IMR-90 (cell line): ENCODE data around the gene MSI2. TPM values are rescaled to one million over a fixed set of nuclear protein-coding genes. Genes with fewer than 3 reads are reported as not detected.

Experiments
- ATAC-seq: fragments of 200-7000 bp; cut with Tn5 transposase; 2 replicates; pipeline ENCODE4 v1.9.1; 2020; ENCODE audit warnings: low read depth, mild to moderate bottlenecking, moderate library complexity
- BruUV-seq: library from RNA; stranded (reverse); fragments of 400-500 nt; replicated peaks from 2 replicates; lab custom pipeline; 2021; lab: Mats Ljungman, UMichigan
- CTCF ChIA-PET: fragments of 300-600 bp; formaldehyde crosslinking; extraction: SDS; loops from one replicate; lab custom pipeline; 2021; ENCODE audit warnings: antibody characterized with exemption; lab: Yijun Ruan, JAX
- POLR2A ChIA-PET: fragments of 300-600 bp; sonication (Branson Sonifier 250); formaldehyde crosslinking; loops from one replicate; lab custom pipeline; 2022; ENCODE audit warnings: antibody characterized with exemption; ENCODE audit not compliant: unreplicated experiment; lab: Charles Lee
- DNase-seq: peaks from one replicate; pipeline ENCODE4 v3.0.0; 2013
- H2AFZ ChIP-seq: replicated peaks from 2 replicates; pipeline ENCODE3; 2013; ENCODE audit warnings: low read length, mild to moderate bottlenecking; ENCODE audit not compliant: poor library complexity
- H2AK5ac ChIP-seq: 2 replicates; pipeline ENCODE4 v1.6.1; 2013; ENCODE audit warnings: low read depth, low read length, inconsistent platforms
- H2AK9ac ChIP-seq: replicated peaks from 2 replicates; pipeline ENCODE3; 2013; ENCODE audit warnings: mild to moderate bottlenecking, low read depth, low read length, moderate library complexity; ENCODE audit not compliant: poor library complexity
- H2BK120ac ChIP-seq: 2 replicates; pipeline ENCODE4 v1.6.1; 2013; ENCODE audit warnings: low read depth, low read length, inconsistent platforms
- H2BK15ac ChIP-seq: 3 replicates; pipeline ENCODE4 v1.6.1; 2013; ENCODE audit warnings: low read depth, low read length, inconsistent platforms
- H2BK20ac ChIP-seq: 2 replicates; pipeline ENCODE4 v1.6.1; 2013; ENCODE audit warnings: low read depth, mild to moderate bottlenecking, inconsistent platforms, low read length, moderate library complexity
- H2BK5ac ChIP-seq: 2 replicates; pipeline ENCODE4 v1.6.1; 2013; ENCODE audit warnings: mild to moderate bottlenecking, low read depth, low read length, inconsistent platforms; ENCODE audit not compliant: poor library complexity, severe bottlenecking
- H3K14ac ChIP-seq: replicated peaks from 2 replicates; pipeline ENCODE4 v1.6.1; 2013; ENCODE audit warnings: low read depth, low read length, inconsistent platforms
- H3K18ac ChIP-seq: 2 replicates; pipeline ENCODE4 v1.6.1; 2013; ENCODE audit warnings: low read depth, low read length, control low read depth
- H3K23ac ChIP-seq: 2 replicates; pipeline ENCODE4 v1.6.1; 2013; ENCODE audit warnings: low read depth, low read length, inconsistent platforms
- H3K27ac ChIP-seq: 2 replicates; pipeline ENCODE4 v1.5.1; 2013; ENCODE audit warnings: mild to moderate bottlenecking, control low read depth, low read length; ENCODE audit not compliant: insufficient read depth
- H3K27me3 ChIP-seq: 2 replicates; pipeline ENCODE4 v1.6.1; 2013; ENCODE audit warnings: low read length; ENCODE audit not compliant: control insufficient read depth, insufficient read depth
- H3K36me3 ChIP-seq: 2 replicates; pipeline ENCODE4 v1.6.1; 2013; ENCODE audit warnings: low read length, mixed read lengths; ENCODE audit not compliant: control insufficient read depth, insufficient read depth
- H3K4ac ChIP-seq: 2 replicates; pipeline ENCODE4 v1.6.1; 2013; ENCODE audit warnings: low read depth, low read length, inconsistent platforms
- H3K4me1 ChIP-seq: 2 replicates; pipeline ENCODE4 v1.6.1; 2013; ENCODE audit warnings: low read length, mixed read lengths; ENCODE audit not compliant: control insufficient read depth, insufficient read depth
- H3K4me2 ChIP-seq: 2 replicates; pipeline ENCODE4 v1.6.1; 2013; ENCODE audit warnings: low read depth, mild to moderate bottlenecking, control low read depth, low read length, moderate library complexity
- H3K4me3 ChIP-seq: 2 replicates; pipeline ENCODE4 v1.5.1; 2013; ENCODE audit warnings: low read depth, mild to moderate bottlenecking, control low read depth, low read length, moderate library complexity; ENCODE audit not compliant: insufficient read depth
- H3K56ac ChIP-seq: 2 replicates; pipeline ENCODE4 v1.6.1; 2013; ENCODE audit warnings: low read length, inconsistent platforms; ENCODE audit not compliant: insufficient read depth; ENCODE audit errors: extremely low read depth
- H3K79me1 ChIP-seq, 2 experiments: 2 replicates each; pipeline ENCODE4 v1.6.1; 2013; ENCODE audit warnings: low read length in 2 of 2, inconsistent platforms in 1 of 2, low read depth in 1 of 2
- H3K9ac ChIP-seq: 2 replicates; pipeline ENCODE4 v1.6.1; 2013; ENCODE audit warnings: low read depth, low read length, control low read depth
- H3K9me1 ChIP-seq: 2 replicates; pipeline ENCODE4 v1.6.1; 2013; ENCODE audit warnings: low read length, inconsistent platforms; ENCODE audit not compliant: insufficient read depth
- H3K9me3 ChIP-seq: 2 replicates; pipeline ENCODE4 v1.6.1; 2013; ENCODE audit warnings: low read length; ENCODE audit not compliant: control insufficient read depth, insufficient read depth
- H4K20me1 ChIP-seq: 2 replicates; pipeline ENCODE4 v1.6.1; 2013; ENCODE audit warnings: low read length, inconsistent platforms; ENCODE audit not compliant: insufficient read depth
- H4K5ac ChIP-seq: 2 replicates; pipeline ENCODE4 v1.6.1; 2013; ENCODE audit warnings: mild to moderate bottlenecking, low read depth, low read length, control low read depth
- H4K8ac ChIP-seq, 2 experiments: 2 replicates each; pipeline ENCODE4 v1.6.1; 2013; ENCODE audit warnings: low read depth in 2 of 2, low read length in 2 of 2, control low read depth in 1 of 2, inconsistent platforms in 1 of 2
- H4K91ac ChIP-seq: 2 replicates; pipeline ENCODE4 v1.6.1; 2013; ENCODE audit warnings: low read depth, low read length, inconsistent platforms; ENCODE audit not compliant: insufficient read depth
- NFE2L2 ChIP-seq: fragments of 150-350 bp; IDR thresholded peaks from 2 replicates; pipeline ENCODE4 v1.6.1; 2016; ENCODE audit warnings: low read depth, mild to moderate bottlenecking, low read length
- RAD21 ChIP-seq: IDR thresholded peaks from 2 replicates; pipeline ENCODE4 v1.6.1; 2012; ENCODE audit warnings: low read length, improper control_type of control experiment
- WGBS, 2 experiments: methylation state at CpG; one replicate each; pipeline versions ENCODE4 v1.1.5 to v1.1.7; 2013; ENCODE audit warnings: missing lambda C conversion rate in 2 of 2; ENCODE audit not compliant: insufficient read length in 1 of 2; ENCODE audit errors: extremely low coverage in 2 of 2; 5-methylcytosine and 5-hydroxymethylcytosine counted together
- dilution Hi-C: fragments of 300-500 bp; cut with HindIII; formaldehyde crosslinking; loops from one replicate; pipeline ENCODE4 v1.14.3; 2018; ENCODE audit warnings: low sequenced_read_pairs; ENCODE audit not compliant: unreplicated experiment
- in situ Hi-C: fragments of 300-500 bp; cut with MboI; formaldehyde crosslinking; loops from 3 replicates; pipeline ENCODE4 v1.14.3; 2019; ENCODE audit warnings: low sequenced_read_pairs, inconsistent platforms, mixed read lengths
- intact Hi-C: fragments of 100-400 bp; cut with micrococcal nuclease; formaldehyde crosslinking; loops from 2 replicates; pipeline ENCODE4 v1.10.0; 2022
- polyA plus RNA-seq, 3 experiments: library from polyadenylated mRNA; depleted of rRNA; stranded (reverse); fragments of >200 nt; gene quantifications; 2 replicates each; pipeline ENCODE4 v1.2.3, GENCODE V29; 2012; ENCODE audit warnings: low replicate concordance in 1 of 3
- total RNA-seq: library from RNA; depleted of rRNA; stranded (reverse); fragments of >200 nt; gene quantifications from 2 replicates; pipeline ENCODE4 v1.2.3, GENCODE V29; 2012
- TF ChIP-seq, protein P1 (sequence below): conservative IDR thresholded peaks from 2 replicates; pipeline ENCODE4 v1.5.1; 2012; ENCODE audit warnings: mild to moderate bottlenecking, low read depth, low read length, improper control_type of control experiment

MSI2 gene
- total and polyA plus RNA-seq, 2 of the 4 experiments (the other 2 are of a cell fraction): 13.0 to 16.0 TPM

DNA sequence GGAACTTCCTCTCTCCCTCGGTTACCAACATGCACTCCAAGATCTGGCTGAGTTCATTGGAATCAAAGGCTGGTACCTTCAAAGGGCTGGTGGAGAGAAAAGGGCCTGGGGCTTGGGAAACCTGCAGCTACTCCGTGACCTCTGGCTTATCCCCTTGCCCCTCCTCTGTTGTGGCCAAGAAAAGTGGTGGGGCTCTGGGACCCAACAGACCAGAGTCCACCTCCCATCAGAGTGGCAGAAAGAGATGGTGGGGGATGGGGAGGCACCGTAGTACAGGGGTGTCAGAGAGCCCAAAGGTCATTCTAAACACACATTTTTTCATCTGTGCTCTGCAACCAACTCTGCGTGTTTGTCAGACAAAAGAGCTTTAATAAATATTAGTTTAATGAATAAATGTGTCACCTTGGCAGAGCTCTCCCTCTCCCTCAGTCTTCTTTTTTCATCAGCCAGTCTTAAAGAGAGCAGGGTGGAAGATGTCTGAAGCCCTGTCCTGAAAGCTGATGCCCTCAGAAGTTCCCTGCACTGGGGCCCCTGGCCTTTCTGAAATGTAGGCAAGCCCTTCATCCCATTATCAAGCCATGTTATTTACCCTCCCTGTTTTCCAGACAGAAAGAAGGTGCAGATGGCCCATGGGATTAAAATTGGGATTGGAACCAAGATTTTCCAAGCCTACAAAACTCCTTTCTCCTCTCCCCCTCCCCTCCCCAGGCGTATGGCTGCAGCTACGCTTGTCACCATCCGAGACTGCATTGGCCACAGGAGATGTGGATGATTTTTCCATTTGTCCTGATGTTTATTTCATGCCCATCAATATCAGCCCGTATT is 261.5 kb downstream of the MSI2 start:
- no peaks in the 10 kb centered on the region for H3K36me3 ChIP-seq

More for the DNA sequence above, 261.5 kb downstream of the MSI2 start:
- no peaks in the 10 kb centered on the region for H3K9me3 ChIP-seq
- TF ChIP-seq, protein P1, sequence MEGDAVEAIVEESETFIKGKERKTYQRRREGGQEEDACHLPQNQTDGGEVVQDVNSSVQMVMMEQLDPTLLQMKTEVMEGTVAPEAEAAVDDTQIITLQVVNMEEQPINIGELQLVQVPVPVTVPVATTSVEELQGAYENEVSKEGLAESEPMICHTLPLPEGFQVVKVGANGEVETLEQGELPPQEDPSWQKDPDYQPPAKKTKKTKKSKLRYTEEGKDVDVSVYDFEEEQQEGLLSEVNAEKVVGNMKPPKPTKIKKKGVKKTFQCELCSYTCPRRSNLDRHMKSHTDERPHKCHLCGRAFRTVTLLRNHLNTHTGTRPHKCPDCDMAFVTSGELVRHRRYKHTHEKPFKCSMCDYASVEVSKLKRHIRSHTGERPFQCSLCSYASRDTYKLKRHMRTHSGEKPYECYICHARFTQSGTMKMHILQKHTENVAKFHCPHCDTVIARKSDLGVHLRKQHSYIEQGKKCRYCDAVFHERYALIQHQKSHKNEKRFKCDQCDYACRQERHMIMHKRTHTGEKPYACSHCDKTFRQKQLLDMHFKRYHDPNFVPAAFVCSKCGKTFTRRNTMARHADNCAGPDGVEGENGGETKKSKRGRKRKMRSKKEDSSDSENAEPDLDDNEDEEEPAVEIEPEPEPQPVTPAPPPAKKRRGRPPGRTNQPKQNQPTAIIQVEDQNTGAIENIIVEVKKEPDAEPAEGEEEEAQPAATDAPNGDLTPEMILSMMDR: no peak
- no peak for TF ChIP-seq RAD21
- no peak for TF ChIP-seq NFE2L2
- H4K91ac ChIP-seq: peak overlapping the region; percentile 50; the same call in 1 of the 2 replicates
- peak overlapping the region; percentile 54 for H2BK20ac ChIP-seq
- no peak overlapping the region for H3K4me3 ChIP-seq
- ATAC-seq (no peak), DNase-seq (no peak)
- peak overlapping the region; percentile 57 for H2BK120ac ChIP-seq
- H4K8ac ChIP-seq: peak overlapping the region in 1 of 2 experiments; percentile 49; a peak in 1 of 4 replicates
- no peak overlapping the region; the same call in 1 of the 2 replicates for H3K23ac ChIP-seq
- in situ Hi-C loops: loop anchor here (5.0 kb wide), 1 partner anchor 276 kb away; no protein-coding TSS in a partner anchor
- H2BK5ac ChIP-seq: no peak overlapping the region
- H4K20me1 ChIP-seq: no peaks in the 10 kb centered on the region
- H3K14ac ChIP-seq: peak overlapping the region; percentile 65; the same call in 1 of the 2 replicates
- H3K79me1 ChIP-seq: peaks cover 0 to 10% of the 10 kb centered on the region in 2 experiments; a peak in 1 of 4 replicates
- H3K4me1 ChIP-seq: peaks cover 21% of the 10 kb centered on the region
- H3K4me2 ChIP-seq: no peak overlapping the region
- no CpG with 5 or more reads among the region's 8 CpGs for WGBS, 2 experiments
- no peaks in the 10 kb centered on the region for H3K27me3 ChIP-seq
- H2AK5ac ChIP-seq: peak overlapping the region; percentile 70
- no peak overlapping the region for H3K27ac ChIP-seq
- ChIA-PET POLR2A (no interaction called here), CTCF (interaction anchor here (1.6 kb wide), 1 partner anchor 80 kb away, joined by 3 read pairs; no protein-coding TSS in a partner anchor)
- H3K9ac ChIP-seq: no peak overlapping the region
- peak overlapping the region; percentile 28; the same call in 1 of the 3 replicates for H2BK15ac ChIP-seq
- intact Hi-C loops: loop anchor here (2.0 kb wide), 1 partner anchor 145 kb away; no protein-coding TSS in a partner anchor
- dilution Hi-C loops: no loop called here
- H3K18ac ChIP-seq: peak overlapping the region; percentile 5; the same call in 1 of the 2 replicates
- H4K5ac ChIP-seq: 0 out of 2 replicates have a peak overlapping the region, but pooled peaks have one; percentile 7
- H3K56ac ChIP-seq: no peak overlapping the region
- no peak overlapping the region for H2AFZ ChIP-seq
- peaks cover 27% of the 10 kb centered on the region for H3K9me1 ChIP-seq
- peak overlapping the region; percentile 58; the same call in 1 of the 2 replicates for H3K4ac ChIP-seq
- no TSS peak for BruUV-seq
- H2AK9ac ChIP-seq: no peak overlapping the region
